Effector memory CD4-positive, alpha-beta T cell (primary cell): Measurements from ENCODE around the gene TASOR2.

Experiments
- DNase-seq, 3 donors: peaks; one replicate each; pipeline ENCODE4 v3.0.0-alpha.2; 2020
- H3K27ac ChIP-seq: 2 replicates; pipeline ENCODE4 v1.7.0; 2013; ENCODE audit warnings: mild to moderate bottlenecking, low read length, moderate library complexity; ENCODE audit not compliant: insufficient read depth, poor library complexity, severe bottlenecking
- H3K27me3 ChIP-seq: replicated peaks from 2 replicates; pipeline ENCODE4 v1.7.0; 2013; ENCODE audit warnings: mild to moderate bottlenecking, low read length; ENCODE audit not compliant: insufficient read depth, control insufficient read depth, poor library complexity, severe bottlenecking
- H3K36me3 ChIP-seq: 2 replicates; pipeline ENCODE4 v1.7.0; 2013; ENCODE audit warnings: mild to moderate bottlenecking, low read length, moderate library complexity; ENCODE audit not compliant: control insufficient read depth, insufficient read depth
- H3K4me1 ChIP-seq: 2 replicates; pipeline ENCODE4 v1.7.0; 2013; ENCODE audit warnings: low read length, mild to moderate bottlenecking; ENCODE audit not compliant: control insufficient read depth, insufficient read depth, poor library complexity, severe bottlenecking
- H3K4me3 ChIP-seq: 2 replicates; pipeline ENCODE4 v1.7.0; 2013; ENCODE audit warnings: low read length, low read depth, mild to moderate bottlenecking; ENCODE audit not compliant: insufficient read depth, poor library complexity, severe bottlenecking
- H3K9me3 ChIP-seq: 2 replicates; pipeline ENCODE4 v1.7.0; 2013; ENCODE audit warnings: mild to moderate bottlenecking, low read length, moderate library complexity; ENCODE audit not compliant: control insufficient read depth

TASOR2 gene

GRCh38 chr10:5709865-5710264 lies 25.2 kb downstream of the TASOR2 start:
- no peaks in the 10 kb centered on the region for H3K27me3 ChIP-seq
- no peaks in the 10 kb centered on the region for H3K36me3 ChIP-seq
- no peaks in the 10 kb centered on the region for H3K9me3 ChIP-seq
- no peak for DNase-seq
- no peak overlapping the region for H3K27ac ChIP-seq
- H3K4me1 ChIP-seq = peaks cover 3% of the 10 kb centered on the region
- H3K4me3 ChIP-seq = no peak overlapping the region

DNA sequence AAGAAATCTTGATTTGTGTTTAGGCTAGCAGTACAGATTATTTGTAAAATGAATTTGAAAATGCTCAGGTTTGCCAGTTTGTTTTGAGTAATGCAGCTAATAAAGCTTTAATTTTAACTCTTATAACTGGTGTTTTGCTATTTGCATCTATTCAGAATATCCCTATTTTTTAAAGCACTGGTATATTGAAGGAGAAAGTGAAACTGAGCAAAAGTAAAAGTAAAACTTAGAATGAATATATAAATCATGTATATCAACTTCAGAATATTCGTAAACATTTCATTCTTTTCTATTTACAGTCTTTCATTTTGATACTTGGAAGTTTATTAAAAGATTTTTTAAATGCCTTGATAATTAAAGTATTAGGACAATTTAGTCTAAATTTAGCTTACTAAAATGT lies 26.2 kb downstream of the TASOR2 start:
- H3K9me3 ChIP-seq = no peaks in the 10 kb centered on the region
- DNase-seq = no peak
- H3K27me3 ChIP-seq = no peaks in the 10 kb centered on the region
- peaks cover 3% of the 10 kb centered on the region for H3K4me1 ChIP-seq
- peak overlapping the region; percentile 29 for H3K4me3 ChIP-seq
- H3K27ac ChIP-seq = peak overlapping the region; percentile 14
- no peaks in the 10 kb centered on the region for H3K36me3 ChIP-seq

GRCh38 chr10:5711642-5712041 lies 27.0 kb downstream of the TASOR2 start:
- Histone ChIP-seq H3K4me3 (peak overlapping the region; percentile 29), H3K9me3 (no peaks in the 10 kb centered on the region), H3K27me3 (no peaks in the 10 kb centered on the region), H3K36me3 (no peaks in the 10 kb centered on the region), H3K4me1 (peaks cover 3% of the 10 kb centered on the region), H3K27ac (no peak overlapping the region)
- DNase-seq = no peak

DNA sequence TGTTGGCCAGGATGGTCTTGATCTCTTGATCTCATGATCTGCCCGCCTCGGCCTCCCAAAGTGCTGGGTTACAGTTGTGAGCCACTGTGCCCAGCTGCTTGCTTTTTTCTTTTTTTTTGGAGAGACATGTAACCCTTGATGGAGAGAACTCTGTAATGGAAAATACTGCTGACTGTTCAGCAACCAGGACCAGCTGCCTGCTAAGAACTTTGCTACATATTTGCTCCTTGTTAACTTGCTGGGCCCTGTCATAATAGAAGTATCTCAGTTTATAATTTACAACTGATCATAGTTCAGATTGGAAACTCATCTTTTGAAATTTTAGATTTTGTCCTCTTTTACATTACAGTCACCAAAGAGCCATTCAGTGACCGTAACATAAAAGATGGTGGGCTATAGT lies 34.9 kb downstream of the TASOR2 start:
- DNase-seq = no peak
- Histone ChIP-seq H3K27ac (no peak overlapping the region), H3K27me3 (no peaks in the 10 kb centered on the region), H3K4me3 (no peak overlapping the region), H3K36me3 (peaks cover 12% of the 10 kb centered on the region), H3K9me3 (no peaks in the 10 kb centered on the region), H3K4me1 (no peaks in the 10 kb centered on the region)

DNA sequence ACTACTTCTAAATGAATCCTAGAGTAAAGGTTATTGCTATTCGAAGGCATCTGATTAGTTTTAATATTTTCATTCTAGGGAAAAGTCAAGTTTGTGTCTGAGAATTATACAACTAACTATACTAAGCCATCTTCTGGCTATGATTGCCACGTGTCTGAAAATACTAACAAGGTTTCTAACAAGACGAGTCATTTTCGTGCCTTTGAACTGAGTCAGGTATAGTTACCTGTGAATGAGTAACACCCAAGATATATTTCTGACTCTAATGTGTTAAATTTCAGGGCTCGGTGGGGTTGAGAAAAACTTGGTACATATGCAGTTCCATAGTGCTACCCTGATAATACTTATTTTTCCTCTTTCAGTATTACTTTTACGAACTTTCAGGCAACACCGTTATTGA lies 35.5 kb downstream of the TASOR2 start:
- DNase-seq = no peak
- Histone ChIP-seq H3K36me3 (peaks cover 12% of the 10 kb centered on the region), H3K4me3 (no peak overlapping the region), H3K27ac (no peak overlapping the region), H3K4me1 (no peaks in the 10 kb centered on the region), H3K9me3 (no peaks in the 10 kb centered on the region), H3K27me3 (no peaks in the 10 kb centered on the region)

DNA sequence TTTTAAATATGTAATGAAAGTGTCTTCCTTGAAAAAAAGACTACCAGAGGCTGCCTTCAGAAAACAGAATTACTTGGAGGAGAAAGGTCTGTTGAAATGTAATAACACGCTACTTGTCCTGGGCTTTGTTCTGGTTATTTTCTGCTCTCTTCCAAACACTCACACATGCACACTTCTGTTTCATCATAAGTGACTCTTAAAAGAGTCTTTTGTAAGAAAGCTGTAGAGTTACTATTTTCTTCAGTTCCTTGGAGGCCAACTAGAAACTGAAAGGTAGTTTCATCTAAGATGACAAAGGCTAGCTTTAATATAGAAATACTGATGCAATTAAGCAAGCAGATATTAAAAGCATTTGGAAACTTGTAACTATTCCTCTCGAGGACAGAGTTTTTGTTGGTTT lies 39.1 kb downstream of the TASOR2 start:
- H3K27me3 ChIP-seq = no peaks in the 10 kb centered on the region
- no peak for DNase-seq
- peaks cover 17% of the 10 kb centered on the region for H3K36me3 ChIP-seq
- H3K4me3 ChIP-seq = no peak overlapping the region
- no peaks in the 10 kb centered on the region for H3K4me1 ChIP-seq
- no peaks in the 10 kb centered on the region for H3K9me3 ChIP-seq
- no peak overlapping the region for H3K27ac ChIP-seq

DNA sequence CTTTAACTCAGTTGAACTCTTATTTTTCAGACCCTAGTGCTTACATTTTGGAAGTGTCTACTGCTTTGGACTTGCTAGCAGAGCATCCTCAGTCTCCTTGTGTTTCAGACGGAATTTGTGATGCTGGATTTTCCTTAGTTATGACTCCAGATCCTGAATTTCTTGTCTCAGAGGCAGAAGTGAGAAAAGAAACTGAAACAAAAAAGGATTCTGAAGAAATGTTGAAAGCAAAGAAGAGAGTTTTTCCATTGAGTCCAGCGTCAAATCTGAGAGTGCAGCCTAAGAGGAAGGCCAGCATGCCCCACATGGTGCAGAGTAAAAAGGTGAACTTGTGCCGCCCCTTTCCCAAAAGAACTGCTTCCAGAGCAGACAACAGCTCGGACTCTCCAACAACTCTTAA lies 46.1 kb downstream of the TASOR2 start:
- peaks cover 30% of the 10 kb centered on the region for H3K36me3 ChIP-seq
- no peak for DNase-seq

GRCh38 chr10:5731559-5731958 lies 46.9 kb downstream of the TASOR2 start:
- Histone ChIP-seq H3K36me3 (peaks cover 30% of the 10 kb centered on the region), H3K27ac (no peak overlapping the region), H3K4me1 (no peaks in the 10 kb centered on the region), H3K27me3 (no peaks in the 10 kb centered on the region), H3K9me3 (no peaks in the 10 kb centered on the region), H3K4me3 (no peak overlapping the region)
- no peak for DNase-seq

More for the DNA sequence above, 46.1 kb downstream of the TASOR2 start:
- H3K9me3 ChIP-seq = no peaks in the 10 kb centered on the region
- no peaks in the 10 kb centered on the region for H3K4me1 ChIP-seq
- no peak overlapping the region for H3K4me3 ChIP-seq
- no peaks in the 10 kb centered on the region for H3K27me3 ChIP-seq
- H3K27ac ChIP-seq = no peak overlapping the region

GRCh38 chr10:5732141-5732540 lies 47.5 kb downstream of the TASOR2 start:
- H3K4me1 ChIP-seq = no peaks in the 10 kb centered on the region
- no peak for DNase-seq
- no peaks in the 10 kb centered on the region for H3K27me3 ChIP-seq
- H3K9me3 ChIP-seq = no peaks in the 10 kb centered on the region
- no peak overlapping the region for H3K4me3 ChIP-seq
- H3K27ac ChIP-seq = no peak overlapping the region
- peaks cover 26% of the 10 kb centered on the region for H3K36me3 ChIP-seq
